Duodenal mucosa (tissue), 2 donors: ENCODE measurements around the gene LRSAM1.

Experiments
- H3K27ac ChIP-seq: one replicate; pipeline ENCODE4 v1.7.0; 2013; ENCODE audit warnings: low read depth, low read length
- H3K27me3 ChIP-seq, 2 donors: one replicate each; pipeline ENCODE4 v1.7.0; 2013; ENCODE audit warnings: low read length in 2 of 2, control low read depth in 1 of 2; ENCODE audit not compliant: insufficient read depth in 2 of 2, control insufficient read depth in 1 of 2
- H3K36me3 ChIP-seq, 2 donors: one replicate each; pipeline ENCODE4 v1.7.0; 2013; ENCODE audit warnings: low read length in 2 of 2, control low read depth in 1 of 2; ENCODE audit not compliant: insufficient read depth in 2 of 2, control insufficient read depth in 1 of 2
- H3K4me1 ChIP-seq, 2 donors: one replicate each; pipeline ENCODE4 v1.7.0; 2013; ENCODE audit warnings: low read length in 2 of 2, control low read depth in 1 of 2; ENCODE audit not compliant: insufficient read depth in 2 of 2, control insufficient read depth in 1 of 2
- H3K4me3 ChIP-seq, 2 donors: one replicate each; pipeline ENCODE4 v1.7.0; 2013; ENCODE audit warnings: low read length in 2 of 2, low read depth in 1 of 2
- H3K9ac ChIP-seq, 2 donors: one replicate each; pipeline ENCODE4 v1.7.0; 2013; ENCODE audit warnings: low read length in 2 of 2, low read depth in 1 of 2
- H3K9me3 ChIP-seq, 2 donors: one replicate each; pipeline ENCODE4 v1.7.0; 2013; ENCODE audit warnings: low read length in 2 of 2, control low read depth in 1 of 2; ENCODE audit not compliant: control insufficient read depth in 1 of 2

The LRSAM1 gene

DNA sequence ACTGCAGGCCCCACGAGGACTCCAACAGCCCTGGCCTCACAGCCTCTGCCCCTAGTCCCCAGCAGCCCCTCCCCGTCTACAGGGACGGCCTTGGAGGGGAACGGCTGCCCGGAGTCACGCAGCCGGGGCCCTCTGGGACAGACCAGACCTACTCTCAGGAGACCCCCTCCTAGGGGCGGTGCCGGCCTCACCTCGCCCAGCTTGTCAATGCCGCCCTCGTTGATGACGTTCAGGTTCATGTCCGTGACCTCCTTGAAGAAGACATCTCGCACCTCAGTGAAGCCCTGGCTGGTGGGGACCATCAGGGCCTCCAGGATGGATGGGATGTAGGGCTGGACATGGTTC, 58.6 kb downstream of the LRSAM1 start:
- Histone ChIP-seq H3K27me3 (no peaks in the 10 kb centered on the region), H3K27ac (peak overlapping the region; percentile 20), H3K4me1 (peaks cover 0 to 11% of the 10 kb centered on the region in 2 donors), H3K4me3 (no peak overlapping the region), H3K36me3 (peaks cover 11 to 59% of the 10 kb centered on the region in 2 donors), H3K9ac (no peak overlapping the region), H3K9me3 (no peaks in the 10 kb centered on the region)

DNA sequence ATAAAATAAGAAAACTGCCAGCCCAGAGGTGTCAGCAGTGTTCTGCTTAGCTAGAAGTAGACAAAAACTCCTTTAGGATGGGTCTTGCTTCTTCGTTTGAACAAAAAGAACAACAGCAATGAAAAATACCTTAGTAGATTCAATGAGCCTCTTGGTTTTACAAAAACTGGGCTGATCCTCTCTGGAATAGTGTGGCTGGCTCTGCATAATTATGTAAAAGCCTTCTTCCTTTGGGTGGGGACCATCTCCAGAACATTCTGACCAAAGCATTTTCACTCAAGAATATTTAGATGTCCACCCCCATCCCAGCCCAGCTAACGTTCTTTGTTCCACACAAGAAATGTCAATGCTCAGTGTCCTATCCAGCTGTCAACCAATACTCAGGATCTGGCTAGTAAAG, 63.2 kb downstream of the LRSAM1 start:
- Histone ChIP-seq H3K4me3 (no peak overlapping the region), H3K4me1 (peaks cover 0 to 8% of the 10 kb centered on the region in 2 donors), H3K36me3 (peaks cover 7 to 66% of the 10 kb centered on the region in 2 donors), H3K9ac (no peak overlapping the region), H3K9me3 (no peaks in the 10 kb centered on the region), H3K27ac (no peak overlapping the region), H3K27me3 (no peaks in the 10 kb centered on the region)

DNA sequence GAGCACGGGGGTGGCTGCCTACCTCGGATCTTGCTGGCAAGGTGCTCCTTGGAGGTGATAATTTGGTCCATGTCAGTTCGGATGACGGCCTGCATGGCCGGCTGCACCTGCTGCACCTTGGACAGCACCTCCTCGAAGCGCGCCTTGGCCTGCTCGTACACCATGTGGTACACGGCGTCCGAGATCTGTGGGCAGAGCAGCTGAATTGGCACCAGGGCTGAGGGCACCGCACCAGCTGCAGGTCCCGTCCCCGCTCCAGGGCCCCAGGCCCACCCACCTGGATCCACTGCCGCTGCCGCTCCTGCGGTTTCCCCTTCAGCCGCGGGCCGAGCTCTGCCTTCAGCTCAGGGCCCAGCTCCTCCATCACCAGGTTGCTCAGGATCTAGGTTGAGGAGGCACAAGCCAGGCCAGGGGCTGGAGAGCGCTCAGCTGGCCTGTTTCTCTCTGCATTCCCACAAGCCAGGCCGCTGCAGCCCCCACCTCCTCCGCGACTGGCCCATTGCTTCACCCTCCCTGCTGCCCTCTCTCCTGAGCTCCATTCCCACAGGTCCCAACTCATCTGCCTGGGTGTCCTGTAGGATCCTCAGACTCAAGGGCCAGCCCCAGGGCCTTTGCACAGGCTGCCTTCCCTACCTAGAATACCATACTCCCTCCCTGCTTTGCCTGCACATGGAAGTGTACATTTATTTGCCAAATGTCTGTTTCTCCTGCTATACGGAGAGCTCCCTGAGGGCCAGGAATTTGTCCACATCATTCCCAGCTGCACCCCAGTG, 65.7 kb downstream of the LRSAM1 start:
- Histone ChIP-seq H3K27ac (no peak overlapping the region), H3K4me3 (no peak overlapping the region), H3K9ac (no peak overlapping the region), H3K36me3 (peaks cover 7 to 71% of the 10 kb centered on the region in 2 donors), H3K9me3 (no peaks in the 10 kb centered on the region), H3K4me1 (peaks cover 6 to 11% of the 10 kb centered on the region in 2 donors), H3K27me3 (no peaks in the 10 kb centered on the region)

DNA sequence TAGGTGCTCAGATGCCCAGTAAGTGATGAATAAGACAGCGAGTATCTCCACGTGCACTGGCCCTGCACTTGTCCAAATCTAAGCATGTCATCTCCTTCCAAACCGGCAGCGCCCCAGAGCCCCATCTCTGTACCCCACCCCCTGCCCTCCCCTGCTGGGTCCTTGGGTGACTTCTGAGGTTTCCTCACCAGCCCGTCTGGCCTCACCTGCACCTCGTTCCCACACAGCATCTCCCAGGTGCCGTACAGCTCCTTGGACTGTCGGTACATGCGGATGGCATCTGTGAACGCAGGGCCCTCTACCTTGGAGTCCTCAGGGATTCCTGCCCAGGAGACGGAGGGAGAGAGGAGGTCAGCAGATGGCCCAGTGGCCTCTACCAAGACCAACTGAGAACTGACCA, 66.3 kb downstream of the LRSAM1 start:
- no peak overlapping the region for H3K9ac ChIP-seq

DNA sequence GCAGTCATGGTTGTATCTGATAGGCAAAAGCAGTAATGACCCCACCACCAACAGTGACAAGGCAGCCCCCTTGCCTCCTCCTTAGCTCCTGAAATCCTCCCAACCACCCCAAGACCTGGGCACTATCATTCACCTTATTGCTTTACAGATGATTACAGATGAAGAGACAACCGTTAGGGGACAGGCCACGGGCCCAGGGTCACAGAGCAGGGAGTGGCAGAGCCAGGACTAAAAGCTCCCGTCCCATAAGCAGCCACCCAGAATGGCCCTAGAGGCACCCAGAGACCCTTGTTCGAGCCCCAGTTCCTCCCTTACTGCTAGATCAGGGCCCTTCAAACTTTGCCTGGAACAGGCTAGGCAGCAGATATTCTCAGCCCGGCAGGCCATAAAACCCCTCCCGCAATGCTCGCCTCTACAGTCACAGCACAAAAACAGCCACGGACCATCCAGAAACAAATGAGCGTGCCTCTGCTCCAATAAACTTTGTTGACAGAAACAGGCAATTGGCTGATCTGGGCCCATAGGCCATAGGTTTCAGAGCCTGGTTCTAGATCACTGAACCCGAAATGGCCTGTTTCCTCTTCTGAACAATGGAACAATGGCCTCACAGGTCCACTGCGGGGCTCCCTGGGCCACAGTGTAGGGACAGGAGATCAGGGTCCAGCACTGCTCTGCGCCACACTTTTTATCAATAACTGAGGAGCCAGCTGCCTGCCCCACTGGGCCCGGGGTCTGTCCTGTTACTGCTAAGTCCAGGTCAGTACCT, 67.0 kb downstream of the LRSAM1 start:
- peaks cover 11 to 72% of the 10 kb centered on the region in 2 donors for H3K36me3 ChIP-seq
- no peak overlapping the region for H3K9ac ChIP-seq
- peaks cover 9 to 19% of the 10 kb centered on the region in 2 donors for H3K4me1 ChIP-seq
- H3K27ac ChIP-seq = peak overlapping the region; percentile 5
- peaks cover 0 to 2% of the 10 kb centered on the region in 2 donors for H3K9me3 ChIP-seq
- no peaks in the 10 kb centered on the region for H3K27me3 ChIP-seq
- no peak overlapping the region for H3K4me3 ChIP-seq

More for the DNA sequence above, 66.3 kb downstream of the LRSAM1 start:
- Histone ChIP-seq H3K9me3 (no peaks in the 10 kb centered on the region), H3K4me3 (no peak overlapping the region), H3K27ac (no peak overlapping the region), H3K36me3 (peaks cover 10 to 74% of the 10 kb centered on the region in 2 donors), H3K27me3 (no peaks in the 10 kb centered on the region), H3K4me1 (peaks cover 9 to 17% of the 10 kb centered on the region in 2 donors)

DNA sequence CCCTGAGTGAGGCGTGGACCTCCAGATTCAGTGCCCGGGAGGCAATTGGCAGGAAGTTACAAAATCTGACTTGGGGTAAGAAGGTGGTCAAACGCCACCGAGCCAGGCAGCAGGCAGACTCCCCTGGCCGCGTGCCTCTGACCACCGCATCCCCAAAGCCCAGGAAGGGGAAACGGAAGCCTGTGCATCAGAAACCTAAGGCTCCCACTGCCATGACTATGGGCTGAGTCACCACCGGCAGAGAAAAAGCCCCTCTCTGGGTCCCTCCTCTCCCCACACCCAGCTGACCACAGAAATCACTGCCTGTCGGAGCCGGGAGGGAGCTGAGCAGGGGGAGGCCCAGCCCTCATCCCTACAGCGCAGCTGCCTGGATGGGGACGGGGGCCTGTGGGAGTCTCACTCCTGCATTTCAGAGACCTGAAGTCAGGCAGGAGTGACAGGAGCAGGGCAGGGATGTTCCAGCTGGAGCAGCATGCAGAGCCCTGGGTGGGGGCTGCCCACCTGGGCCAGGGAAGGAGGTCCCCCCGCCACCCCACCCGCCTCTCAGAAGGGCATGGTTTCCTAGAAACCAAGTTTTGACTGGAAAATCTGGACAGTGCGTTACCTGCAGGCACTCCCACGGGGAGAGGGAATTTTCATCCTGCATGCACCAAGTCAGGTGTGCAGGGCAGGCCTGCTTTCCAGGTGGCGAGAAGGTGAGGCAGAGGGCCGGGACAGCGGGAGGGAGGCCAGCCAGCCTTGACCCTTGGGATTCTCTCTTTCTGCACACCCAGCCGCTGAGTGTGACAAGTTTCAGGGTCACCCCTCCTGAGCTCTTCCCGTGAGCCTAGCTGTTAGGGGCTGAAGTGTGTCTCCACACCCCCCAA, 68.2 kb downstream of the LRSAM1 start:
- Histone ChIP-seq H3K9me3 (peaks cover 5 to 8% of the 10 kb centered on the region in 2 donors), H3K27me3 (no peaks in the 10 kb centered on the region), H3K4me1 (peaks cover 9 to 19% of the 10 kb centered on the region in 2 donors), H3K4me3 (no peak overlapping the region), H3K36me3 (peaks cover 24 to 76% of the 10 kb centered on the region in 2 donors), H3K9ac (no peak overlapping the region), H3K27ac (peak overlapping the region; percentile 20)

DNA sequence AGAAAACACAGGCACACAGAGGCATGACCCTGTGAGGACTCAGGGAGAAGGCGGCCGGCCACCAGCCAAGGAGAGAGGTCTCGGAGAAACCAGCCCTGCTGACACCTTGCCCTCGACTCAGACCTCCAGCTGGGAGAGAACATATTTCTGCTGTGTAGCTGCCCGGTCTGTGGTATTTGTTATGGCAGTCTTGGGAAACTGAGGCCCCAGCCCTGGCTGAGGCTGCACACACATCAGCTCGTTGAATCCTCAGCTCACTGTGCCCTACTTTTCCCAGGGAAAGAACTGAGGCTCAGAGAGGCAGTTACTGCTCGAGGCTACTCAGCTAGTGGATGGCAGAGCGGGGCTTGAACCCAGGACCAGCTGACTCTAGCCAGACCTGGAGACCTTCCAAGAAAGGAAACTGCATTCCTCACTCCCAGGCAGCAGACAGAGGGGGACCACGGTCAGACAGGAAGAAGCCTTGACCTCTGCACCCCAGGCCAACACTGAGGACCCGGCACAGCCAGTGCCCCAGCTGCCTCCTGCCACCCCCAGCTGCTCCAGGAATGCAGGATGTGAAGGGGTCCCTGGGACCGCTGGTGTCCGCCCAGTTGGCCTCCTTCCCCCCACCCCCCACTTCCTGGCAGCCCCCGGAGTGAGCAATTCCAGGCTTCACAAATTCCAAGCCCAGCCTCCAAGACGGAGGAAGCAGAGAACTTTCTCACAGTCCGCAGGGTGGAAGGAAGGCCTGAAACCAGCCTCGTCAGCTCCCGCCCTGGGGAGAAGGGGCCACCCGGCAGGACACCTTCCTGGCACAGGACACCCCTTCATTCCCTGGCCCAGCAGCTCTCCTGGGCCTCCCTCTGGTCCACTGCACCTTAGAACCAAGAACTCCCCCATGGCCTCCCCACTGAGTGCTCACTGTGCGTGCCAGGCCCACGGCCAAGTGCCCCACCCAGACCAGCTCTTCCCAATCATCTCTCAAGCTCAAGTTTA, 69.9 kb downstream of the LRSAM1 start:
- H3K27ac ChIP-seq = peak overlapping the region; percentile 72
- H3K9me3 ChIP-seq = peaks cover 10 to 20% of the 10 kb centered on the region in 2 donors
- H3K4me3 ChIP-seq = no peak overlapping the region
- peaks cover 9 to 19% of the 10 kb centered on the region in 2 donors for H3K4me1 ChIP-seq
- H3K27me3 ChIP-seq = no peaks in the 10 kb centered on the region
- H3K9ac ChIP-seq = peak overlapping the region in 1 of 2 donors; percentile 12
- peaks cover 38 to 80% of the 10 kb centered on the region in 2 donors for H3K36me3 ChIP-seq

DNA sequence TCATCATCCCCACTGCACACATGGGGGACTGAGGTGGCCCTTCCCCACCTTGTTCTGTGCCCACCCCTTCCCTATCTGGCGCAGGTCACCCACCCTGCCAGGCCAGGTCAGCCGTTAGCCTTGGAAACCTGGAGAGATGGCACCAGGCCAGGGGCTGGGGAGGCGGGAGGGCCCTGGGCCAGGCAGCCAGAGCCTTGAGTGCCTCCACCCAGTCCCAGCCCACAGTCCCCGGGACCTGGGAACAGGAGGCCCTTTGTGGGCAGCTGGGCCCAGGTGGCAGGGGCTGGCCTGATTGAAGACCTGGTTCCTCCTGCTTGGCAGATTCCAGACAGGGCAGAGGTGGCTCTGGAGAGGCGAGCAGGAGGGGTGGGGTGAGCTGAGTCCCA, 70.6 kb downstream of the LRSAM1 start:
- no peak overlapping the region for H3K4me3 ChIP-seq
- peaks cover 44 to 80% of the 10 kb centered on the region in 2 donors for H3K36me3 ChIP-seq
- H3K27me3 ChIP-seq = no peaks in the 10 kb centered on the region
- peaks cover 10 to 20% of the 10 kb centered on the region in 2 donors for H3K9me3 ChIP-seq
- H3K27ac ChIP-seq = peak overlapping the region; percentile 72
- H3K4me1 ChIP-seq = peaks cover 9 to 19% of the 10 kb centered on the region in 2 donors
- H3K9ac ChIP-seq = peak overlapping the region in 1 of 2 donors; percentile 12

DNA sequence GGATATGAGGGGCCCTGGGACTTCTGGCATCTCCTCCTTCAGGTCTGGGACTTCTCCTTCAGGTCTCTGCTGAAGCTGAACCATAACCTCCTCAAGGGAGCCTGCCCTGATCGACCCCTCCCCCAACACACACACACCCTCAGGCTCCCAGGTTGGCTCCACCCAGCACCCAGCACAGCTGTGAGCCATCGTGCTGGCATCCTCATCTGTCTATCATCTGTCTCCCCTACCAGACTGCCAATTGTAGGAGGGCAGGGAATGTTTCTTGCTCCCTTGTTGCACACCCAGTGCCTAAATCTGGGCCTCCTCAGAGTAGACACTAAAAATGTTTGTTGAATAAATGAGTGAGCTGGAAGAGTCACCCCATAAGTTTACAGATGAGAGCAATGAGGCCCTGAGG, 71.4 kb downstream of the LRSAM1 start:
- Histone ChIP-seq H3K36me3 (peaks cover 43 to 75% of the 10 kb centered on the region in 2 donors), H3K27ac (no peak overlapping the region), H3K4me1 (peaks cover 9 to 19% of the 10 kb centered on the region in 2 donors)

More for the DNA sequence above, 71.4 kb downstream of the LRSAM1 start:
- H3K9ac ChIP-seq = no peak overlapping the region
- no peak overlapping the region for H3K4me3 ChIP-seq
- H3K27me3 ChIP-seq = no peaks in the 10 kb centered on the region
- peaks cover 10 to 20% of the 10 kb centered on the region in 2 donors for H3K9me3 ChIP-seq
